GM19023 (cell line): Measurements from ENCODE around the gene FAM171A2.

ENCODE experiments used
- ATAC-seq: cut with Tn5 transposase; IDR thresholded peaks from one replicate; pipeline ENCODE4 v1.9.1; 2021; ENCODE audit warnings: mild to moderate bottlenecking, moderate library complexity; ENCODE audit not compliant: unreplicated experiment

The FAM171A2 gene

DNA sequence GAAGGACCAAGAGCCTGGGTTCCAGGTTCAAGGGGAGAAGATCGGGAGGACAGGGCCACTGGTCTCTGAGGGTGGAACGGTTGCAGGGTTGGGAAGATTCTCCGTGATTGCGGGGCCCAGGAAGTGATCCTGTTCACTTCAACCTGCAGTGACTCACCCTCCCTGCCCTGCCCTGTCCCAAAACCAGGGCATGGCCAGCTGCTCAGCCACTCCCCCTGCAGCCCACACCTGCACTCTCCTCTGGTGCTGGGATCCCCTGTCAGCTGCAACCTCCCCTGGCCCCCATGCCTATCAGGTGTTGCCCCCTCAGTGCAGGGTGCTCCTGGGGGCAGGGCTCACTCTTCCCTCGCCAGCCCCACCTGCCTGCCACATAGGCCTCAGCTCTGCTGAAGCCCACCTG lies 54.2 kb downstream of the FAM171A2 start:
- ATAC-seq = no peak

DNA sequence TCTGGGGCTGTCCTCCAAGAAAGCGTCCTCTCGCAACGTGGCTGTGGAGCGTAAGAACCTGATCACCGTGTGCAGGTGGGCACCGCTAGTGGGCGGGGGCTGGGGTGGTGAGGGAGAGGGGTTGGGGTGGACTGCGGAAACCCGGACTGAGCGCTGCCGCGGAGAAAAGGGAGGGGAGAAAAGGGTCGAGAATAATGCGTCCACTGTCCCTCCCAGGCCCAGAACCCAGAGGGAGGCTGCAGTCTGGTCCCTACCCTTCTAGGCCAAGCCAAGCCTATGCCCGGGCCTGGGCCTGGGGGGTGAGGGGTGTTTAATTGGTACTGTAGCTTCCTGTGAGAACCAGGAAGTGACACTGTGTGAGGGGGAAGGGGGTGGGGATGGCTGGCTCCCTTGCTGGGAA lies 54.8 kb downstream of the FAM171A2 start:
- no peak for ATAC-seq

DNA sequence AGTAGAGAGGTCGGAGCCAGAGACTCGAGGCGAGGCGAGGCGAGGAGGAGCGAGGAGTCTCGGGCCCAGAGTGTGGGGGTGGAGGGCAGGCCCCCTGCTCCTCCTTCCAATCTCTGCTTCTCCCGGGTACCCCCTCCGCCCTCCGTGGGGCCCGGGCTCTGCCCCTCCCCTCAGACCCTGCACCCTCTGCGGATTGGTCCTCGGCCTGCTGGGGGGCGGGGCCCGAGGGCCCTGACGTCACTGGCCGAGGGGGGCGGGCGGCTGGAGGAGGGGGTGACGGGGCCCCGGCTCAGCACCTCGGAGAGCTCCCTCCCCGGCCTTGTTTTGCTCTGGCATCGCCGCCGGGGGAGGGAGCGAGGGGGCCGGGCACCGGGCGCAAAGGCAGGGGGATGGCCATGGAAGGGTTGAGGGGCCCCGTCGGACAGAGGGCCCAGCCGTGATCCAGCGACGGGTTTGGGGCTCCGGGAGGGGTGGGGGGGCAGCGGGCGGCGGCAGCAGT lies 55.3 kb downstream of the FAM171A2 start, which contains the start of gene RUNDC3A:
Gene RUNDC3A, plus strand, starts transcription at position 282 of the 499 bp plus-strand sequence. CDS start 232 bp downstream, outside the sequence.
- ATAC-seq = no peak

DNA sequence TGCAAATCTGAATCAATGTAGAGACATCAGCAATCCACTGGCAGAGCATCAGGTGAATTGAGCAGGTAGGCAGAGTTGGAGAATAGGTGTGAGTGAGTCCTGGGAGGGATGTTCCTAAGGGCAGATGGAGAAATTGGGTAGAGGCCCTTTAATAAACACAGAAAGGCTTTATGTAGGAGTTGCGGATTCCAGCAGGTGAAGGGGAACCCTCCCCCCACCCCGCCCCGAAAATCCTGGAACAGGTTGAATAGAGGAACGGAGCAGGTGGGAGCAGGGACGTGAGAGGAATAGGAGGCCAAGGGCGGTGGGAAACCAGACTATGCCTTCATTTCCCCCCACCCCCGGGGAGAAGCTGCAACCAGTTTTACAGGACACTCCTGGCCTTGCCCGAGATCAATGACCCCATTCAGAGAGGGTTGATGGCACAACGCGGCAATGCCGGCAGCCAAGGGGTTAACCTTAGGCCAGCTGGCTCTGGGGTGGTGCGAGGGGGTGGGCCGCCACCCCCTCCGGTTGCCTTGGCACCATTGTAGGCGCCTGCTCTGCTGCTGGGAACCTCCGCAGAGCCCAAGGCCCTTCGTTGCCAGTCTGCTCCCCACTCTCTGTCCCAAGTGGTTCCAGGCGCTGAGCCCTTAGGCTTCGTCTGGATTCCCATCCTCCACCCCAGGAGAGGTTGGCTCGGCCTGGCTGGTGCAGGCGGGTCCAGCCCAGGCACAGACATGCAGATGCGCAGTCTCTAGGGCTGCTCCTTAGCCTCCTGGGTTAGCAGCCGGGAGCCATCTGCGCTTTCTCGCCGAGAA lies 56.1 kb downstream of the FAM171A2 start:
- ATAC-seq = no peak

DNA sequence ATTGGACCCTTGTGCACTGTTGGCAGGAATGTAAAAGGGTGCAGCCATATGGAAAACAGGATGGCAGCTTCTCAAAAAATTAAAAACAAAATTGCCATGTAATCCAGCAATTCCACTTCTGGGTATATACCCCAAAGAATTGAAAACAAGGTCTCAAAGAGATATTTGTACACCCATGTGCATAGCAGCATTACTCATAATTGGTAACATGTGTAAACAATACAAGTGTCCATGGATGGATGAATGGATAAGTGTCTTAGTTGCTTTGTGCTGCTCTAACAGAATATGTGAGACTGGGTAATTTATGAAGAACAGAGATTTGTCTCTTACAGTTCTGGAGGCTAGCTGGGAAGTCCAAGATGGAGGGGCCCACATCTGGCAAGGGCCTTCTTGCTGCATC lies 59.0 kb downstream of the FAM171A2 start:
- no peak for ATAC-seq
